HFFc6 (cell line): ENCODE data around the gene PHF1. TPM values are rescaled to one million over a fixed set of nuclear protein-coding genes. Genes with fewer than 3 reads are reported as not detected.
"Not testable (repeated sequence)": the region's sequence is repeated elsewhere in the genome, so short reads cannot be mapped to it uniquely, and the experiment has no call there.

ENCODE experiments used
- DNase-seq: peaks from one replicate; pipeline ENCODE4 v3.0.0-alpha.2; 2018
- H3K27ac Mint-ChIP-seq: 2 replicates; pipeline ENCODE4 v1.8.0; 2020; ENCODE audit warnings: mild to moderate bottlenecking, mixed read lengths
- H3K27me3 Mint-ChIP-seq: 2 replicates; pipeline ENCODE4 v1.8.0; 2021; ENCODE audit warnings: mild to moderate bottlenecking, moderate library complexity, mixed read lengths; ENCODE audit not compliant: insufficient read depth
- H3K36me3 Mint-ChIP-seq: 2 replicates; pipeline ENCODE4 v1.8.0; 2021; ENCODE audit warnings: low read depth, mixed read lengths
- H3K4me1 Mint-ChIP-seq: 2 replicates; pipeline ENCODE4 v1.8.0; 2020; ENCODE audit warnings: low read depth, mixed read lengths
- H3K4me3 Mint-ChIP-seq: 2 replicates; pipeline ENCODE4 v1.8.0; 2020; ENCODE audit warnings: mild to moderate bottlenecking, moderate library complexity, mixed read lengths
- H3K9me3 Mint-ChIP-seq: 2 replicates; pipeline ENCODE4 v1.8.0; 2020; ENCODE audit warnings: mild to moderate bottlenecking, mixed read lengths
- CTCF ChIP-seq: fragments of 200-600 bp; sonication (generic); IDR thresholded peaks from 2 replicates; pipeline ENCODE4 v1.5.0; 2021; ENCODE audit warnings: antibody characterized with exemption, mild to moderate bottlenecking
- long read RNA-seq: library from polyadenylated mRNA; unstranded; transcript quantifications from one replicate; pipeline ENCODE4 v2.0.0, GENCODE V29; 2019
- total RNA-seq, 6 experiments: library from RNA; stranded (reverse); fragmentation: NEBNext Ultra II Directional; extraction: Animal tissue kit (Norgen Biotek cat#: 25700); gene quantifications; 2 replicates in 1 of 6; 3 replicates in 5 of 6; pipeline ENCODE4 v1.2.3, GENCODE V29; 2021

The PHF1 gene
- total RNA-seq: 10 to 100 TPM; 43.2 to 52.8 (median 51.4) TPM
- long read RNA-seq, transcript PHF1-211 (15 exons, 1,752 nt): minor isoform, 6 of 33 reads
- long read RNA-seq, transcript PHF1-202 (15 exons, 2,330 nt): major isoform, 11 of 33 reads
- long read RNA-seq, partial matches to known transcripts: 6 of 33 reads
- long read RNA-seq, other reads (novel, unspliced or antisense): 10 of 33 reads

GRCh38 chr6:33410711-33411631 is at the start of gene PHF1:
Gene PHF1 (plus strand): TSS chr6:33411014. CDS start chr6:33412264, 1,250 bp downstream.
- Mint-ChIP-seq H3K27me3 (peaks cover 11% of the 10 kb centered on the region), H3K9me3 (no peaks in the 10 kb centered on the region), H3K4me3 (peak within 1 kb of the TSS; percentile 92), H3K4me1 (peaks cover 55% of the 10 kb centered on the region), H3K27ac (peak within 1 kb of the TSS; percentile 96), H3K36me3 (peaks cover 37% of the 10 kb centered on the region)
- DNase-seq: no peak
- peak; percentile 47 for TF ChIP-seq CTCF

DNA sequence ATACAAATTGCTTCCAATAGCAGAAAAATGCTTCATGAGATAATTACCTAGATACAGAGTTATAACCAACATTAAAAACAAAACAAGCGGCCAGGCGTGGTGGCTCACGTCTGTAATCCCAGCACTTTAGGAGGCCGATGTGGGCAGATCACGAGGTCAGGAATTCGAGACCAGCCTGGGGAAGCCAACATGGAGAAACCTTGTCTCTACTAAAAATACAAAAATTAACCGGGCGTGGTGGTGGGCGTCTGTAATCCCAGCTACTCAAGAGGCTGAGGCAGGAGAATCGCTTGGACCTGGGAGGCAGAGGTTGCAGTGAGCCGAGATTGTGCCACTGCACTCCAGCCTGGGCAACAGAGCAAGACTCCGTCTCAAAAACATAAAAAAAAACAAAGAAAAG is 47.3 kb upstream of the PHF1 start:
- peaks cover 13% of the 10 kb centered on the region for H3K4me1 Mint-ChIP-seq
- not testable (repeated sequence) for H3K27ac Mint-ChIP-seq, H3K4me3 Mint-ChIP-seq, DNase-seq, H3K36me3 Mint-ChIP-seq, H3K9me3 Mint-ChIP-seq
- H3K27me3 Mint-ChIP-seq: peaks cover 14% of the 10 kb centered on the region

GRCh38 chr6:33364475-33365205 is 46.2 kb upstream of the PHF1 start:
- Mint-ChIP-seq H3K27me3 (peaks cover 12% of the 10 kb centered on the region), H3K4me1 (peaks cover 13% of the 10 kb centered on the region)
- not testable (repeated sequence) for H3K9me3 Mint-ChIP-seq, H3K4me3 Mint-ChIP-seq, H3K27ac Mint-ChIP-seq, H3K36me3 Mint-ChIP-seq
- peak; percentile 15 for DNase-seq

GRCh38 chr6:33365206-33365971 is 45.4 kb upstream of the PHF1 start:
- DNase-seq, H3K36me3 Mint-ChIP-seq, H3K9me3 Mint-ChIP-seq, H3K27me3 Mint-ChIP-seq, H3K27ac Mint-ChIP-seq, H3K4me3 Mint-ChIP-seq: not testable (repeated sequence)
- peaks cover 13% of the 10 kb centered on the region for H3K4me1 Mint-ChIP-seq

DNA sequence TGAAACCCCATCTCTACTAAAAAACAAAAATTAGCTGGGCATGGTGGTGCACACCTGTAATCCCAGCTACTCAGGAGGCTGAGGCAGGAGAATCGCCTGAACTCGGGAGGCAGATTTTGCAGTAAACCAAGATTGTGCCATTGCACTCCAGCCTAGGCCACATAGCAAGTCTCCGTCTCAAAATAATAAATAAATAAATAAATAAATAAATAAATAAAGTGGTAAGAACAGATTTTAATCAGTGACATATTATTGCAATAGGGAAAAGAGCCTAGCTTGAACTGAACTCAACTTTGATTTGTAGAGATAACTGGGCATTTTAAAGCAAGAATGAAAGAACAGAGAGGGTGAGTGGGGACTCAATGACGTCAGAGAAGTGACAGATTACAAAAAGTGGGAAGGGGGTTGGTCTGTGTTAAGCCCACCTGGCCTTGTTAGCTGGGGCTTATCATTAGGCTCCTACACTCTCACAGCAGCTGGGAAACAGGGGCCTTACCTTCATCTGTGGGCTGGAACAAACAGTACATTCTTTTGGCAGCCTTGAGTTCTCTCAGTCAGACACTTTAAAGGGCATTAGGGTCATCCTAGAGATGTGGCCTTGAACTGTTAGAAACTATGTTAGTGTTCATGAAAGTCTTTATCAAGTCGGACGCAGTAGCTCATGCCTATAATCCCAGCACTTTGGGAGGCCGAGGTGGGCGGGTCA is 43.7 kb upstream of the PHF1 start:
- H3K4me3 Mint-ChIP-seq: no peak overlapping the region
- H3K9me3 Mint-ChIP-seq: no peaks in the 10 kb centered on the region
- H3K4me1 Mint-ChIP-seq: peaks cover 13% of the 10 kb centered on the region
- TF ChIP-seq CTCF: no peak
- no peaks in the 10 kb centered on the region for H3K36me3 Mint-ChIP-seq
- H3K27ac Mint-ChIP-seq: no peak overlapping the region
- DNase-seq: no peak
- no peaks in the 10 kb centered on the region; the same call in none of the 2 replicates for H3K27me3 Mint-ChIP-seq

- H3K9me3 Mint-ChIP-seq, H3K27ac Mint-ChIP-seq, DNase-seq, H3K36me3 Mint-ChIP-seq, H3K4me3 Mint-ChIP-seq, H3K27me3 Mint-ChIP-seq: not testable (repeated sequence)
- peaks cover 13% of the 10 kb centered on the region for H3K4me1 Mint-ChIP-seq
Measured at GRCh38 chr6:33367715-33368025, 43.1 kb upstream of the PHF1 start.

DNA sequence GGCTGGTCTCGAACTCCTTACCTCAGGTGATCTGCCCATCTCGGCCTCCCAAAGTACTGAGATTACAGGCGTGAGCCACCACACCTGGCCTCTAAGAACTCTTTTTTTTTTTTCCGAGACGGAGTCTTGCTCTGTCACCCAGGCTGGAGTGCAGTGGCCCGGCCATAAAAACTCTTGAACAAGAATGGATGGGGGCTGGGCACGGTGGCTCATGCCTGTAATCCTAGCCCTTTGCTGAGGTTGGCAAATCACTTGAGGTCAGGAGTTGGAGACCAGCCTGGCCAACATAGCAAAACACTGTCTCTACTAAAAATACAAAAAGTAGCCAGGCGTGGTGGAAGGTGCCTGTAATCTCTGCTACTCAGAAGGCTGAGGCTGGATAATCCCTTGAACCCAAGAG is 38.9 kb upstream of the PHF1 start:
- H3K36me3 Mint-ChIP-seq, H3K9me3 Mint-ChIP-seq, H3K4me3 Mint-ChIP-seq, H3K27me3 Mint-ChIP-seq, H3K27ac Mint-ChIP-seq, DNase-seq: not testable (repeated sequence)
- H3K4me1 Mint-ChIP-seq: peaks cover 22% of the 10 kb centered on the region
